Sigmoid colon (tissue), 7 donors: ENCODE data around the gene ZNF554. TPM values are rescaled to one million over a fixed set of nuclear protein-coding genes. Genes with fewer than 3 reads are reported as not detected.

ENCODE experiments used
- DNase-seq: peaks from one replicate; pipeline ENCODE4 v3.0.0-alpha.2; 2019
- H3K27ac ChIP-seq, 4 donors: fragments of 200-600 bp; sonication (generic); one replicate each; pipeline ENCODE4 v1.5.1; 2016 to 2019; ENCODE audit warnings: mild to moderate bottlenecking in 1 of 4
- H3K27me3 ChIP-seq, 3 donors: fragments of 200-600 bp; sonication (generic); one replicate each; pipeline ENCODE4 v1.5.1; 2019; ENCODE audit warnings: mild to moderate bottlenecking in 1 of 3
- H3K36me3 ChIP-seq, 4 donors: fragments of 200-600 bp; sonication (generic); one replicate each; pipeline ENCODE4 v1.5.1; 2016 to 2019
- H3K4me1 ChIP-seq, 4 donors: fragments of 200-600 bp; sonication (generic); one replicate each; pipeline ENCODE4 v1.5.1; 2017 to 2019
- H3K4me3 ChIP-seq, 4 donors: fragments of 200-600 bp; sonication (generic); one replicate each; pipeline ENCODE4 v1.5.1; 2017 to 2019; ENCODE audit warnings: mild to moderate bottlenecking in 2 of 4, moderate library complexity in 1 of 4
- H3K9me3 ChIP-seq, 4 donors: fragments of 200-600 bp in 3 of 4; sonication (generic) in 3 of 4; one replicate each; pipeline versions ENCODE4 v1.5.1 to v1.6.1; 2013 to 2019
- CTCF ChIP-seq, 4 experiments: fragments of 450-650 bp in 3 of 4; fragments of 200-600 bp in 1 of 4; IDR thresholded peaks; one replicate each; pipeline ENCODE4 v1.5.1; 2016 to 2019; ENCODE audit warnings: antibody characterized with exemption in 4 of 4, mild to moderate bottlenecking in 3 of 4, moderate library complexity in 2 of 4
- EP300 ChIP-seq, 4 donors: sonication (generic); formaldehyde crosslinking; IDR thresholded peaks; one replicate each; pipeline ENCODE4 v1.6.1; 2017; ENCODE audit warnings: antibody characterized with exemption in 4 of 4
- POLR2A ChIP-seq, 2 donors: fragments of 450-650 bp; IDR thresholded peaks; one replicate each; pipeline ENCODE4 v1.6.1; 2016; ENCODE audit warnings: antibody characterized with exemption in 2 of 2, mild to moderate bottlenecking in 2 of 2, moderate library complexity in 2 of 2
- POLR2AphosphoS5 ChIP-seq, 4 donors: sonication (generic); formaldehyde crosslinking; IDR thresholded peaks; one replicate each; pipeline ENCODE4 v1.6.1; 2017; ENCODE audit warnings: antibody characterized with exemption in 4 of 4
- WGBS, 2 donors: extraction: QIAGEN DNeasy Blood & Tissue Kit; methylation state at CpG; one replicate each; pipeline ENCODE4 v1.1.7; 2013; 5-methylcytosine and 5-hydroxymethylcytosine counted together
- intact Hi-C: fragments of 100-400 bp; cut with DNase I; formaldehyde crosslinking; loops from one replicate; pipeline ENCODE4 v1.15.1; 2023
- polyA plus RNA-seq, 3 donors: library from polyadenylated mRNA; stranded (reverse); fragments of 200-250 nt; gene quantifications; one replicate each; pipeline ENCODE4 v1.2.3, GENCODE V29; 2013
- total RNA-seq, 4 donors: library from RNA; depleted of rRNA; stranded (reverse); fragments of >200 nt; gene quantifications; one replicate each; pipeline ENCODE4 v1.1.0, GENCODE V29; 2016
- donor health status: healthy with polysubstance abuse.
- donor health status: Bipolar disorder and iron deficiency.
- donor health status: healthy.

Gene ZNF554
- total and polyA plus RNA-seq, 7 donors: 1.2 to 8.1 (median 3.3) TPM

DNA sequence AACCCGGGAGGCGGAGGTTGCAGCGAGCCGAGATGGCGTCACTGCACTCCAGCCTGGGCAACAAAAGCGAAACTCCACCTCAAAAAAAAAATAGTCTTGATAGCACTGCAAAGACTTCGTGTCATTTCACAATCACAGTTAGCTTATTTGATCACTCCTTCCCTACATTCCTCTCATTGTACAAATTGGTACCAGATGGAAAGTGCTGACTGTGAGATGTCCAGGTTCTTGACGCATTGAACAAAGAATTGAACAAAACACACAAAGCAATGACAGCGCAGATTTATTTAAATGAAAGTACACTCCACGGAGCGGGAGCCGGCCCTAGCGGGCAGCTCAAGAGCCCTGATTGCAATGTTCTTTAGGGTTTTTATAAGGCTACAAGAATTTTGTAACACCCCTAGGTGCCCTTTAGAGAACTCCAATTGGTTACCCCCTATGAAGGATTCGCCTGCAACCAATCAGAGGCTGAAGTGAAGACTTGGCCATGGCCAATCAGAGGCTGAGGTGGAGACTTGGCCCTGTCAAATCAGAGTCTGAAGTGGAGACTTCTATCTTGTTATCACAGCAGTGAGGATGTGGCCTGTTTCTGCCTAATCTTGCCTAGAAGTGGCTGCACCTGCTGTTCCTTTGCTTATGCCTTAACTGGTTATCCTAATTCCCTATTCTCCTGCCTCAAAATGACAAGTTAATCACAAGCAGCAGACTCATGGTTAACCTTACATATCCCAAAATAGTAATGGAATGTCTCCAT is 64.2 kb downstream of the ZNF554 start:
- 88 to 91% methylated on average over 14 of the region's 14 CpGs for WGBS, 2 donors
- TF ChIP-seq POLR2AphosphoS5 (IDR thresholded peaks at IDR 0.05) (no peak), POLR2A (IDR thresholded peaks at IDR 0.05) (no peak), CTCF (IDR thresholded peaks at IDR 0.05) (no peak), EP300 (IDR thresholded peaks at IDR 0.05) (no peak)
- H3K36me3 ChIP-seq: no peaks in the 10 kb centered on the region
- no peak overlapping the region for H3K27ac ChIP-seq
- H3K4me1 ChIP-seq: peaks cover 0 to 4% (median 0%) of the 10 kb centered on the region in 4 donors
- H3K27me3 ChIP-seq: no peaks in the 10 kb centered on the region
- no peak overlapping the region for H3K4me3 ChIP-seq
- intact Hi-C loops: no loop called here
- H3K9me3 ChIP-seq: no peaks in the 10 kb centered on the region
- DNase-seq: no peak

DNA sequence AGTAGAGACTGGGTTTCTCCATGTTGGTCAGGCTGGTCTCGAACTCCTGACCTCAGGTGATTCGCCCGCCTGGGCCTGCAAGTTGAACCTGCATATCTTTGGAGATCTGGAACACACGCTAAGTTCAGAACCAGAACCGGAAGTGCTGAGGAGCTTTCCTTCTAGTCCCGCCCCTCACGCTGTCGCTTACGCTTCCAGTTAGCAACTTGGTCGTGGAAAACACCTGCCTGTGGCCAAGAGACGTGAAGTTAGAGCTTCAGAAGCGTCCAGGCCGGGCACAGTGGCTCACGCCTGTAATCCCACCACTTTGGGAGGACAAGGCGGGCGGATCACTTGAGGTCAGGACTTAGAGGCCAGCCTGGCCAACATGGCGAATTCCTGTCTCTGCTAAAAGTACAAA is 66.1 kb downstream of the ZNF554 start:
- H3K27ac ChIP-seq: no peak overlapping the region
- no peaks in the 10 kb centered on the region for H3K27me3 ChIP-seq
- H3K9me3 ChIP-seq: no peaks in the 10 kb centered on the region
- intact Hi-C loops: loop anchor here (2.0 kb wide), 2 partner anchors 65 to 277 kb away; no protein-coding TSS in a partner anchor
- no peaks in the 10 kb centered on the region for H3K36me3 ChIP-seq
- no peak overlapping the region for H3K4me3 ChIP-seq
- DNase-seq: no peak
- peaks cover 0 to 4% (median 0%) of the 10 kb centered on the region in 4 donors for H3K4me1 ChIP-seq
- no peak for TF ChIP-seq POLR2A (IDR thresholded peaks at IDR 0.05)
- no peak for TF ChIP-seq EP300 (IDR thresholded peaks at IDR 0.05)
- no peak for TF ChIP-seq CTCF (IDR thresholded peaks at IDR 0.05)
- no peak for TF ChIP-seq POLR2AphosphoS5 (IDR thresholded peaks at IDR 0.05)
- WGBS, 2 donors: 86 to 90% methylated on average over 17 of the region's 17 CpGs

Other genes with a start within 250 kb of the ZNF554 start
- gene GNG7, start 117.2 kb upstream of the ZNF554 start, total RNA-seq: 1 to 10 TPM; 1.8 to 8.0 (median 3.0) TPM
- 1 to 10 TPM; 1.2 to 6.8 (median 1.8) TPM for gene GNG7, start 117.2 kb upstream of the ZNF554 start, polyA plus RNA-seq
- 1 to 10 TPM in 2 of 4 donors, under 1 TPM in 2; 0.33 to 2.2 (median 1.2) TPM for gene DIRAS1, start 98.5 kb upstream of the ZNF554 start, total RNA-seq
- 1 to 10 TPM in 2 of 3 donors, under 1 TPM in 1; 0.60 to 1.6 (median 1.6) TPM for gene DIRAS1, start 98.5 kb upstream of the ZNF554 start, polyA plus RNA-seq
- gene SLC39A3, start 79.9 kb upstream of the ZNF554 start, total RNA-seq: 10 to 100 TPM; 15.5 to 21.7 (median 17.5) TPM
- gene SLC39A3, start 79.9 kb upstream of the ZNF554 start, polyA plus RNA-seq: 10 to 100 TPM in 1 of 3 donors, 1 to 10 TPM in 2; 7.2 to 35.4 (median 7.4) TPM
- gene SGTA, start 36.6 kb upstream of the ZNF554 start, total RNA-seq: 10 to 100 TPM; 42.5 to 48.1 (median 45.2) TPM
- 10 to 100 TPM; 51.1 to 80.7 (median 55.0) TPM for gene SGTA, start 36.6 kb upstream of the ZNF554 start, polyA plus RNA-seq
- gene THOP1, start 34.4 kb upstream of the ZNF554 start, total RNA-seq: 10 to 100 TPM; 23.2 to 61.8 (median 33.9) TPM
- 10 to 100 TPM; 30.0 to 97.0 (median 51.1) TPM for gene THOP1, start 34.4 kb upstream of the ZNF554 start, polyA plus RNA-seq
- 10 to 100 TPM in 1 of 4 donors, 1 to 10 TPM in 3; 4.3 to 10.3 (median 6.3) TPM for gene ZNF555, start 21.6 kb downstream of the ZNF554 start, total RNA-seq
- gene ZNF555, start 21.6 kb downstream of the ZNF554 start, polyA plus RNA-seq: 1 to 10 TPM in 2 of 3 donors, under 1 TPM in 1; 0.92 to 2.4 (median 2.1) TPM
- gene ZNF556, start 47.5 kb downstream of the ZNF554 start, total RNA-seq: not detected
- gene ZNF556, start 47.5 kb downstream of the ZNF554 start, polyA plus RNA-seq: not detected
- 1 to 10 TPM; 1.4 to 6.1 (median 1.9) TPM for gene ZNF57, start 81.1 kb downstream of the ZNF554 start, total RNA-seq
- 10 to 100 TPM in 2 of 3 donors, 1 to 10 TPM in 1; 7.1 to 16.8 (median 12.9) TPM for gene ZNF57, start 81.1 kb downstream of the ZNF554 start, polyA plus RNA-seq
- gene ZNF77, start 125.1 kb downstream of the ZNF554 start, total RNA-seq: 1 to 10 TPM; 3.4 to 8.2 (median 5.3) TPM
- 1 to 10 TPM; 1.8 to 2.7 (median 2.1) TPM for gene ZNF77, start 125.1 kb downstream of the ZNF554 start, polyA plus RNA-seq
- gene TLE6, start 157.7 kb downstream of the ZNF554 start, total RNA-seq: under 1 TPM in 3 of 4 donors, not detected in 1; 0.71 to 0.99 (median 0.81) TPM
- 1 to 10 TPM; 1.8 to 7.2 (median 3.0) TPM for gene TLE6, start 157.7 kb downstream of the ZNF554 start, polyA plus RNA-seq
- gene TLE2, start 209.4 kb downstream of the ZNF554 start, total RNA-seq: 10 to 100 TPM; 27.8 to 66.5 (median 47.3) TPM
- 10 to 100 TPM; 10.9 to 20.9 (median 14.4) TPM for gene TLE2, start 209.4 kb downstream of the ZNF554 start, polyA plus RNA-seq
- gene TLE5, start 242.6 kb downstream of the ZNF554 start, total RNA-seq: 100 to 1,000 TPM; 581 to 711 (median 629) TPM
- gene TLE5, start 242.6 kb downstream of the ZNF554 start, polyA plus RNA-seq: 100 to 1,000 TPM; 561 to 714 (median 581) TPM